NK-92 treated with Interleukin-12 subunit alpha and Interleukin-12 subunit beta, amount 100 ng/mL, for 24 hours (cell line): Measurements from ENCODE around the gene CCDC110.
A peak's percentile ranks its signal among the peaks of the same experiment; 100 is the strongest.

Experiments used
- DNase-seq: peaks from one replicate; lab custom pipeline; 2025; lab: John Stamatoyannopoulos, UW

CCDC110 gene

GRCh38 chr4:185421366-185422124 is 50.0 kb downstream of the CCDC110 start:
- no peak for DNase-seq

- DNase-seq = no peak
Observed at GRCh38 chr4:185416955-185417354, 54.6 kb downstream of the CCDC110 start.

- DNase-seq = no peak
Observed at GRCh38 chr4:185412412-185412811, 59.1 kb downstream of the CCDC110 start.

GRCh38 chr4:185411849-185412248 is 59.7 kb downstream of the CCDC110 start:
- DNase-seq = no peak

GRCh38 chr4:185408432-185408831 is 63.1 kb downstream of the CCDC110 start:
- DNase-seq = no peak

- no peak for DNase-seq
Observed at GRCh38 chr4:185405296-185405999, 66.1 kb downstream of the CCDC110 start.

- no peak for DNase-seq
Observed at GRCh38 chr4:185404031-185404430, 67.5 kb downstream of the CCDC110 start.

- no peak for DNase-seq
Observed at GRCh38 chr4:185399466-185399865, 72.1 kb downstream of the CCDC110 start.

GRCh38 chr4:185398618-185399017 is 72.9 kb downstream of the CCDC110 start:
- DNase-seq = no peak

- DNase-seq = no peak
Observed at GRCh38 chr4:185396724-185397385, 74.7 kb downstream of the CCDC110 start, which contains the start of gene ANKRD37. TSS of gene ANKRD37 (plus strand) at chr4:185396841. CDS start at chr4:185396924, 83 bp downstream.

GRCh38 chr4:185395956-185396723 is 75.4 kb downstream of the CCDC110 start:
- peak; percentile 91 for DNase-seq

- DNase-seq = no peak
Observed at GRCh38 chr4:185395238-185395955, 76.1 kb downstream of the CCDC110 start, which contains the start of gene LRP2BP. TSS of gene LRP2BP (minus strand) at chr4:185395924. CDS start at chr4:185378186, 17,738 bp downstream.
